GM21723 (cell line): ENCODE data around the gene ACSM5.

Source experiments
- ATAC-seq: cut with Tn5 transposase; IDR thresholded peaks from one replicate; pipeline ENCODE4 v1.9.1; 2021; ENCODE audit warnings: mild to moderate bottlenecking, moderate library complexity; ENCODE audit not compliant: unreplicated experiment

Gene ACSM5, protein sequence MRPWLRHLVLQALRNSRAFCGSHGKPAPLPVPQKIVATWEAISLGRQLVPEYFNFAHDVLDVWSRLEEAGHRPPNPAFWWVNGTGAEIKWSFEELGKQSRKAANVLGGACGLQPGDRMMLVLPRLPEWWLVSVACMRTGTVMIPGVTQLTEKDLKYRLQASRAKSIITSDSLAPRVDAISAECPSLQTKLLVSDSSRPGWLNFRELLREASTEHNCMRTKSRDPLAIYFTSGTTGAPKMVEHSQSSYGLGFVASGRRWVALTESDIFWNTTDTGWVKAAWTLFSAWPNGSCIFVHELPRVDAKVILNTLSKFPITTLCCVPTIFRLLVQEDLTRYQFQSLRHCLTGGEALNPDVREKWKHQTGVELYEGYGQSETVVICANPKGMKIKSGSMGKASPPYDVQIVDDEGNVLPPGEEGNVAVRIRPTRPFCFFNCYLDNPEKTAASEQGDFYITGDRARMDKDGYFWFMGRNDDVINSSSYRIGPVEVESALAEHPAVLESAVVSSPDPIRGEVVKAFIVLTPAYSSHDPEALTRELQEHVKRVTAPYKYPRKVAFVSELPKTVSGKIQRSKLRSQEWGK

GRCh38 chr16:20409398-20410120, at the start of gene ACSM5:
Gene ACSM5, plus strand, starts transcription at chr16:20409534. Its CDS starts 1,951 bp downstream, at chr16:20411485.
- peak; percentile 44 for ATAC-seq

DNA sequence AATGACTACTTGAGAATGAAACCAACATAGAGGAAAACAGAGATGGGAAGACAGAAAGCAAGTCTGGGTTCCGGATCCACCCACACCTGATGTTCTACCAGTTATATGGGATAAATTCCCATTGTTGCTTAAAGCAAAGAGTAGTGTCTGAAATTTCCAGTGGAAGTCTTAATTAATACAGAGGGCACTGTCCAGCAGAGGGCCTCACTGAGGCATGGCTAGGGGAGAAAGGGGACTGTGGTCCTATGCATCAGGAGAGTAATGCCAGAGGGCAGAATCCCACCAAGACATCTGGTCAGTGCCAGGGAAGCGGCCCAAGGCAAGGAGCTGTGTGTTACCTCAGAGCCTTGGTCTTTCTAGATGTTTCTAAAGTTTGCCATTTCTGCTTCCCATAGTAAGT, 49.3 kb upstream of the ACSM5 start:
- ATAC-seq, result no peak

GRCh38 chr16:20363191-20363590, 46.1 kb upstream of the ACSM5 start:
- no peak for ATAC-seq

- ATAC-seq, result no peak
These were observed 45.3 kb upstream of the ACSM5 start for GRCh38 chr16:20364051-20364450.

- ATAC-seq, result no peak
These were observed 39.8 kb upstream of the ACSM5 start for GRCh38 chr16:20369452-20370054.

- no peak for ATAC-seq
These were observed 36.6 kb upstream of the ACSM5 start for GRCh38 chr16:20372701-20373100.

DNA sequence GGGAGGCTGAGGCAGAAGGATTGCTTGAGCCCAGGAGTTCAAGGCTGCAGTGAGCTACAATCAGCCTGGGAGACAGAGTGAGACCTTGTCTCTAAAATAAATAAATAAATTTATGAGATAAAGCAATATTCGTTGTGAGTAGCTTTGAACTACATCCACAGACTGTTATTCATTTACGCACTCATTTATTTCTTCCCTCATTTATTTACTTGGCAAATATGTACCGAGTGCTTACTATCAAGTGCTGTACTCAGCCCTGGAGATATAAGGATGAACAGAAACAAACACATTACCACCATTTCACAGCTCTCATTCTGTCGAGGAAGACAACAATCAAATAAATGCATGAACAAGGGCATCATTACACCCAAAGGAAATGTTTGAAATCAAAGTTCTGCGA, 32.2 kb upstream of the ACSM5 start:
- ATAC-seq, result no peak

DNA sequence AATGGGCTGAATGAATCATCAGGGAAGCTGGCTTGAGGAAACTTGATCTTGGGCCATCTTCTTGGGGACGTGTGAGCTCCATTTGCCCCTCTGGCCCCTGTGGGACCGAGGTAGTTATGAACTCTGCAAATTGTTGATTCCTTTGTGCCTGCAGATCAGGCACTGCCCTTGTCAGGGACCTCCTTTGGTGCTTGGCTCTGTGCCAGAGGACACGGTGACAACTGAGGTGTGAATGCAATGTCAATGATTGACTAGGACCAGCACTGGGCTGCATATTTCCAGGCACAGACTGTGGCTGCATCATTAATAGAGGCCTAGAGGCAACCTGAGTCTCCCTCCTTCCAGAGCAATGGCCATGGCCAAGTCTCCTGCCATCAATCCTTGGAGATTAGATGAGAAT, 28.6 kb upstream of the ACSM5 start:
- ATAC-seq, result no peak

DNA sequence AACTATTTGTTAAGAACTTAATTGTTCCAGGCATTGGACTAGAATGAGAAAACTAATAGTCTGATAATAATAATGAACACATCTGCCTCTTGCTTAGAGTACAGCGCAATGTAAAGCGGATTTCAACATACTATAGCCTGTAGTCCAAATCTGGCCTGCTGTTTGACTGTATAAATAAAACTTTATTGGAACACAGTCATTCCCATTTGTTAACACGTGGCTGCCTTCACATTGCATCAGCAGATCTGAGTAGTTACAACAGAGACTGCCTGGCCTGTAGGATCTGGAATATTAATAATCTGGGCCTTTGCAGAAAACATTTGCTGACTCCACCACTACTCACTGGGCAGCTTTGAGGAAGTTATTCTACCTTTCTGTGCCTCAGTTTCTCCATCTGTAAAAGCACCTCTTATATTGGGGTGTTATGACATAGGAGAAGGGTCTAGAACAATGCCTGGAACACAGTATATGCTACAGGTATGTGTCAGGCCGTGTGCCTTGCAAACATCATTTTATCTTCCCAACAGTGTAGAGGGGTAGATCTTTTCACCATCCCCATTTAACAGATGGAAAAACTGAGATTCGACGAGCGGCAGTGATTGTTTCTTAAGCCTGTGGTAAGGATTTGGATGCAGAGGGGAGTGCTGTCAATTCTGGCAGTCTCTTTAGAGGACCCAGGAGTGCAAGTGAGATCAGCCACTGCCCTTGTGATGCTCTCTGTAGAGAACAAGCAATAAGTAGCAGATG, 27.0 kb upstream of the ACSM5 start:
- ATAC-seq, result no peak

DNA sequence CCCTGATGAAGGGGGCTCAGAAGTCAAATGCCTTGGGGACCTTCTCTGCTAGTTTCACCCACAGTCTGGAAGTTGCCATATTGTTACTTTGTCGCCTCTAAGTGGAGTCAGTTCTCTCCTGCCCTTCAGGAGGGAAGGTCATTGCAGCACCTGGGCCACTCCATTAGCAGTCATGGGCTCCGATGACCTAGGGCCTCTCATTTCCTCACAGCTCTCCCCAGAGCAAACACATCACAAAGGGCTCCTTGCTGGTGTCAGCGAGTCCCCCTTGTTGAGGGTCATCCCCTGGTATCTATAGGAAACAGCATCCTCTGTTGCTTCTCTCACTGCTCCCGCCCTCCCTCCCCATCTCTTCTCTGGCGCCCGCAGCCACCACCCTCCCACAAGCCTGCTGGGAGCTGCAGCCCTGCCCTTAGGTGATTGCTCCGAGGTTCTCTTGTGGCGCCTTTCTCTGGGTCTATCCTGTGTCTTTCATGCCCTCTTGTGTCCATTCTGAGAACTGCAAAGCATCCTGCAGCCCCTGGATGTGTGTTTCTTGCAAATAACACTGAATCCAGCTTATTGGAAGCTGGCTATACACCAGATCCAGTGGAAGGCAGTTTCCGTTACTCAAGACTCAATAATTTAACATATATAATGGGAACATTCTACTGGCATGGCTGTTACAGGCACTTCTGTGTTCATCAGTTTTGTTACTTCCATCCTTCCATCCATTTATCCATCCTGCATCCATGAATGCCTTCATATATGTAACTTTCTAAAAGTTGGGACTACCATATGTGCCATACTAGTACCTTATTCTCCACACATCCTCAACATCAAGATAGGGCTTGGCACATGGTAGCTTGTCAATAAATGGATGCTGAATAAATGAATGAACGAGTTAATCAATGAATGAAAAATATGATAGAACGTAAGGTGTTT, 26.0 kb upstream of the ACSM5 start:
- peak; percentile 65 for ATAC-seq

GRCh38 chr16:20385844-20386832, 23.2 kb upstream of the ACSM5 start:
- ATAC-seq, result no peak

DNA sequence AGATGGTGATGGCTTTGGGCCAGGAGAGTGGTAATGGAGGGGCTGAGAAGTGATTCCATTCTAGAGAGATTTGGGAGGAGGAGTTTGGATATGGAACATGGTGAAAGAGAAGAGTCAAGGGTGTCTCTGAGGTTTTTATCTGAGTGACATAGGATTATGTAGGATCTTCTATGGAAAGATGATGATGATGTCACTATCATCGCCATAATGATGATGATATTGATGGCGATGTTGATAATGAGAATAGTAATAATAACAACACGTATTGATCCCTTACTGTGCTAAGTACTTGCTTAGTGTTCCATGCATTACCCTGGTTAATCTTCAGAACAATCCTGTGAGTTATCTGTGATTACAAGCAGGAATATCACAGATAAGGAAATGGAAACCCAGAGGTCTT, 21.4 kb upstream of the ACSM5 start:
- no peak for ATAC-seq

GRCh38 chr16:20388854-20389253, 20.5 kb upstream of the ACSM5 start:
- no peak for ATAC-seq

DNA sequence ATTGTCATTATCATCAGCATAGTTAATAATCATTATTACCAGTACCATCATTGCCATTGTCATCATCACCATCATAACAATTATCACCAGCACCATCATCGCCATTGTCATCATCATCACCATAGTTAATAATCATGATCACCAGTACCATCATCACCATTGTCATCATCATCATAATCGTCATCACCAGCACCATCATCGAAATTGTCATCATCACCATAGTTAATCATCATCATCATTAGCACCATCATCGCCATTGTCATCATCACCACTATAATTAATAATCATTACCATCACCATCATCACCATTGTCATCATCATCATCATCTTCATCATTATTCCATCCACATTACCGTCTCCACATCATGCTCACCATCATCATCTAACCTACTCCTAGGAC, 18.3 kb upstream of the ACSM5 start:
- no peak for ATAC-seq

- ATAC-seq, result no peak
These were observed 15.3 kb upstream of the ACSM5 start for GRCh38 chr16:20393801-20394577.

DNA sequence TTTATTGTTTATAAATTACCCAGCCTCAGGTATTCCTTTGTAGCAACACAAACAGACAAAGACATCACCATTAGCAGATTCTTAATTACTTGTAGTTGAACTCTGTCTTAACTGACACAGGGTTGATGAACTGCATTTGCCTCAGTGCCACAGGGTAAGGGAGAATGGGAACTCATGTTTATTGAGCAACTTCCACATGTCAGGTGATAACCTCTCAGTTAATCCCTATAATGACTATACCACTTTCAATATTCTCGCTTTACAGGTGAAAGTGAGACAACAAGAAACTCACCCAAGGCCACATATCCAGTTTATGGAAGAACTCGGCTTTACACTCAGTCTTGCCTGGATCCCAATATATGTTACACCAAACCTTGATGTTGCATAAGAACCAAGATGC, 13.4 kb upstream of the ACSM5 start:
- no peak for ATAC-seq

GRCh38 chr16:20396846-20397467, 12.4 kb upstream of the ACSM5 start:
- no peak for ATAC-seq
